GM18861 (cell line): ENCODE data around the gene CDCA5.

Experiments
- ATAC-seq: cut with Tn5 transposase; IDR thresholded peaks from one replicate; pipeline ENCODE4 v1.9.1; 2021; ENCODE audit not compliant: unreplicated experiment

CDCA5 gene

GRCh38 chr11:65107751-65108468, 24.1 kb upstream of the CDCA5 start:
- no peak for ATAC-seq

DNA sequence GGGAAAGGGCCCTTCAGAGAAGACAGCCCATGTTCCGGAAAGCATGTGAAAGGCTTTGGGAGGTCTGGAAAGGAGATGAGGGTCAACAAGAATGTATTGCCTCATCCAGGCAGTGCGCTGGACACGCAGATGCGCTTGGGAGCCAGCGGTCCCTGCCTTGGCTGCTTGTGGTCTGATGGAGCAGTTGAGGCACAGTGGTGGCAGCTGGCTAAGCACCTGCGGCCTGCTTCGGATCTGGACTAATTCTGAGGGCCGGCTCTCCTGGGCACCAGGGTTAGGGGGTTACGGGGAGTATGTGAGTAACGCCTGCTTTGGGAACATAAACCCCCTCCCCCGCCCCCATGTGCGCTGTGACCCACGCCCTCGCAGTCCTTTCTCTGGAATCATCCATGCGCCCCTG, 23.2 kb upstream of the CDCA5 start:
- ATAC-seq = no peak

GRCh38 chr11:65104628-65105027, 20.8 kb upstream of the CDCA5 start:
- ATAC-seq = no peak

DNA sequence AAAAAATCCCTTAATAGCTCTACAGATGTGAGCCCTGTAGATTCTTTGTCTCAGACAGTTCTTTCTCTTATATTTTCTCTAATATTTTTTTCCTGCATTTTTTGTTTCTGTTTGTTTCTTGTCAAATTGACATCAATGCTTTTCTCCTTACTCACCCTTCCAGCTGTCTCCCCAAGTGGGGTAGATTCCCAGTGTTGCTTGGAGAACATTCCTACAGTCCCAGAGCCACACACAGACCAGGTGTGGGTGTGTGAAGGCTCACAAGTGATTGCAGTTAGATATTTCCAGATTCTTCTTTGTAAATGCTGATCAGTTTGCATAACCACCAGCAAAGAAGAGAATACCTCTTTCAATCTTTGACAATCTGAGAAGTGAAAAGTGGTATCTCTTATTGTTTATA, 19.6 kb upstream of the CDCA5 start:
- ATAC-seq = no peak

DNA sequence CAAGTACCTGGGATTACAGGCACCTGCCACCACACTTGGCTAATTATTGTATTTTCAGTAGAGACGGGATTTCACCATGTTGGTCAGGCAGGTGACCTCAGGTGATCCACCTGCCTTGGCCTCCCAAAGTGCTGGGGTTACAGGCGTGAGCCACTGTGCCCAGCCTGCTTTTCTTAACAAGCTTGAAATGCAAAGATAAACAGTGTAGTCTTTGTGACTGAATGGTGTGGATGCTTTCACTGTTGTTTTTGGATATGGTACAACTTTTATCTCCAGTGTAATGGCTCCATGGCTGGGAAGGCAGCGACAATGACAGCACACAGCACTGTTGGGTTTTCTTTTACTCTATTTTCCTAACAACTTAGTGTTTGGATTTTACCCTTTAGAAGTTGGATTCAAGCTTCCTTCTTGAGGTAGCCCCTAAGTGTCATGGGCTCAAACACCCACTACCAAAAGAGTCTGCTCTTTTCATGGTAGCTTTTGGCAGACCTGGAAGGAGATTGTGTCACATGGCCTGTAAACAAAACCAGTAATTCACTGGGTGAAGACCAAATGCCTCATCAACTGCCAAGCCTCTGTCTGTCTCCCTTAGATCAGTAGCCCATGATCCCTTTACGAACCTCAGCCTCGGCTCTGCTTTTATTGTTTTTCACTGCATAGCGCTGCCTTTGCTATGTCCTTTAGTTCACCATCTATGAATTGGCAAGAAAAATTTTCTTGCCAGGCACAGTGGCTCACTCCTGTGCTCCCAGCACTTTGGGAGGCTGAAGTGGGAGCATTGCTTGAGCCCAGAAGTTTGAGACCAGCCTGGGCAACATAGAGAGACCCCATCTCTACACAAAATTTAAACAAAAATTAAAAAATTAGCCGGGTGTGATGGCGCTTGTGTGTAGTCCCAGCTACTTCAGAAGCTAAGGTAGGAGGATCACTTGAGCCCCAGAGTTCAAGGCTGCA, 18.6 kb upstream of the CDCA5 start:
- no peak for ATAC-seq

DNA sequence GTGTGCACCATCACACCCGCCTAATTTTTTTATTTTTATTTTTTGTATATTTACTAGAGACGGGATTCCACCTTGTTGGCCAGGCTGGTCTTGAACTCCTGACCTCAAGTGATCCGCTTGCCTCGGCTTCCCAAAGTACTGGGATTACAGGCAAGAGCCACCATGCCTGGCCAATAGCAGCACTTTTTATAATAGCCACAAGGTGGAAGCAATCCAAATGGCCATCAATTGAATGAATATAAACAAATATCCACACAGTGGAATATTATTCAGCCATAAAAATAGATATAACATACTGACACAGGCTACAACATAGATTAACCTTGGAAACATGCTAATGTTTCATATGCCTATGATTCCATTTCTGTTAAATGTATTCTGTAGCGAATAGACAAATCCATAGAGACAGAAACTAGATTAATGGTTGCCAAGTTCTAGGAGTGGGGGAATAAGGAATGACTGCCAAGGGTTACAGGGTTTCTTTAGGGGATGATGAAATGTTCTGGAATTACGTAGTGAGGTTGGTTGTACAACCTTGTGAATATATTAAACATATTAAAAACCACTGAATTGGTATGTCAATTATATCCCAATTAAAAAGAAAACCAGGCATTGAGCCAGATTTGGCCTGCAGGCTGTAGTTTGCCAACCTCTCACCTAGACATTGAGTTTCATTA, 17.0 kb upstream of the CDCA5 start:
- no peak for ATAC-seq

DNA sequence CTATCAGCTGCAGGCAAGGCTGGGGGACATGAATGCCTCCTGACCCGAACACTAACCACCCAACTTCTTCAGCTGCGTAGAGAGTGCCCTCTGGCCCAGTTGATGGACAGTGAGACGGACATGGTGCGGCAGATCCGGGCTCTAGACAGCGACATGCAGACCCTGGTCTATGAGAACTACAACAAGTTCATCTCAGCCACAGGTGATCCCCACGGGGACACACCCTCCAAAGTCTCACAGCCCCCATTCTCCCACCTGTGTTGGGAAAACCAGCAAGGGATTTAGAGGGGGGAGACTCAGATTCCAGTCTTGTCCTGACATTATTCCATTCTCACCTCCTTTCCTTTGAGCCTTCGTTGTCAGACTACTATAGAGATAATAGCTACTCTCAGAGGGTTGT, 13.1 kb upstream of the CDCA5 start:
- no peak for ATAC-seq

DNA sequence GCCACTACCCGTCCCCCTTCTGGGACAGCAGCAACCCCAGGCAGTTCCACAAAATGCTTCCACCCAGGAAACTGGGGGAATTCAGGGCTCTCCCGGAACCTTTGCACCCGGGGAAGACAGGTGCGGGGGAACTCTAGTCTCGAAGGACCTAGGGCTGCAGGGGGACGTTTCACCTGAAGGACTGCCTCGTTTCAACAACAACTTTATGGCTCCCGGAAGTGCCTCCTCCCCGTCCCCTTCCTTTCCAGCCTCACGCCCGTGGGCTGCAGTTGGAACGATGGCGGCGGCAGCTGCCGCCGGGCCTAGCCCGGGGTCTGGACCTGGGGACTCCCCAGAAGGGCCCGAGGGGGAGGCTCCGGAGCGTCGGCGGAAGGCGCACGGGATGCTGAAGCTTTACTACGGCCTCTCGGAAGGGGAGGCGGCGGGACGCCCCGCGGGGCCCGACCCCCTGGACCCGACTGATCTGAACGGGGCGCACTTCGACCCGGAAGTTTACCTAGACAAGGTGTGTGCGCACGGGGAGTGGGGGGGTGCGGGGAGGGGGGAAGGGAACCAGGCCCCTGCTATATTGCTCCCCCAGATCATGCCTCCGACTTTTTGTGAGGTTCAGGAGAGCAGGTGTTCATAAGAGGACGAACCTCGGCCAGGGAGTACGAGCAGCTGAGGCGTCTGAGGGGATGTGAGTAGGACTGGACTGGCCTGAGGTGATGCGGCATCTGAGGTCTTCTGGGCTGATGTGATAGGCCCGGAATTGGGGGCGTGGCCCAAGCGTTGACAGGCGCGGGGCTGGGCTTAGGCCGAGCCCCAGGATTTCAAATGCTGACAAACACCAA, 12.3 kb upstream of the CDCA5 start, which contains the start of gene VPS51:
VPS51 (plus strand) TSS at position 241 of the 833 bp plus-strand sequence; CDS start at position 278, 37 bp downstream.
- ATAC-seq = peak; percentile 74

DNA sequence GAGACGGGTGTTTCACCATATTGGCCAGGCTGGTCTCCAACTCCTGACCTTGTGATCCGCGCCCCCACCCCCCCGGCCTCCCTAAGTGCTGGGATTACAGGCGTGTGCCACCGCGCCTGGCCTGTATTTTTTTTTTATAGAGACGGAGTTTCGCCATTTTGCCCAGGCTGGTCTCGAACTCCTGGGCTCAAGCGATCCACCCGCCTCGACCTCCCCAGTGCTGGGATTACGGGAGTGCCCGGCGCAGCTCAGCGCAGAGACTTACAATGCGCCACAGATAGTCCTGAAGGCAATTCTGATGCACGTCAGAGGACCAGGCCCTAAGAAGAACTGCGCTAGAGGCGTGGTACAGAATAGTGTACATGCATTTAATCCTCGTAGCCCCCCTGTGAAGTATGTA, 11.6 kb upstream of the CDCA5 start:
- no peak for ATAC-seq

GRCh38 chr11:65090628-65091027, 6.8 kb upstream of the CDCA5 start:
- no peak for ATAC-seq

- ATAC-seq = no peak
Observed at GRCh38 chr11:65089621-65090020, 5.8 kb upstream of the CDCA5 start.

- ATAC-seq = no peak
Observed at GRCh38 chr11:65087827-65088226, 4.0 kb upstream of the CDCA5 start.

DNA sequence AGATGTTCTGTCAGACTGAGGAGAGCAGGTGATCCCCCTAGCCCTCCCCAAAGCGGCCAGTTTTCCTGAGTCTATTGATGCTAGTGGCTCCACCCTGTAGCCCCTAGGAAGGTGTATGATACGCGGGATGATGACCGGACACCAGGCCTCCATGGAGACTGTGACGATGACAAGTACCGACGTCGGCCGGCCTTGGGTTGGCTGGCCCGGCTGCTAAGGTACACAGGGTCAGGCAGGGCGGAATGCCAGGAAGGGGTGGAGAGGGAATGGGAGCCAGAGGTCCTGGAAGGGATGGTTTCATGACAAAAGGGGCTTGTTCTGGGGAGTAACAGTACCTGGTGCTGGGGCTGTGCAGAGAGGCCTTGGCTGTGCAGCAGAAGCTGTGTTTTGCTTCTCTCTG, 3.4 kb upstream of the CDCA5 start:
- no peak for ATAC-seq

DNA sequence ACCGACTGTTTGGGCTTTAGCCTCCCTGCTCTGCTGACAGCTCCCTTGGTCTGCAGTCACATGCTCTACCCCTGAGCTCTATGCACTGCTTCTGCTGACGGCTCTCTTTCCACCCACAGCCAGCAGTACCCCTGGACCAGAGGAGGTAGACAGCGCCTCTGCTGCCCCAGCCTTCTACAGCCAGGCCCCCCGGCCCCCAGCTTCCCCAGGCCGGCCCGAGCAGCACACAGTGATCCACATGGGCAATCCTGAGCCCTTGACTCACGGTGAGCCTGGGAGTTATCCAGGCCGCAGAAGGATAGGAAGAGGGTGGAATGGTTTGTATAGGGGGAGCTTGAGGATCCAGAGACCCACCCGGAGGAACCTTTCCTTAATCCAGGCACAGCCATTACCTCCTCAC, 3.0 kb upstream of the CDCA5 start:
- no peak for ATAC-seq

- ATAC-seq = no peak
Observed at GRCh38 chr11:65085446-65085845, 1.6 kb upstream of the CDCA5 start.

GRCh38 chr11:65084598-65085375, 947 bp upstream of the CDCA5 start:
- no peak for ATAC-seq

- ATAC-seq = peak; percentile 4
Observed at GRCh38 chr11:65083134-65083833, 556 bp downstream of the CDCA5 start.

DNA sequence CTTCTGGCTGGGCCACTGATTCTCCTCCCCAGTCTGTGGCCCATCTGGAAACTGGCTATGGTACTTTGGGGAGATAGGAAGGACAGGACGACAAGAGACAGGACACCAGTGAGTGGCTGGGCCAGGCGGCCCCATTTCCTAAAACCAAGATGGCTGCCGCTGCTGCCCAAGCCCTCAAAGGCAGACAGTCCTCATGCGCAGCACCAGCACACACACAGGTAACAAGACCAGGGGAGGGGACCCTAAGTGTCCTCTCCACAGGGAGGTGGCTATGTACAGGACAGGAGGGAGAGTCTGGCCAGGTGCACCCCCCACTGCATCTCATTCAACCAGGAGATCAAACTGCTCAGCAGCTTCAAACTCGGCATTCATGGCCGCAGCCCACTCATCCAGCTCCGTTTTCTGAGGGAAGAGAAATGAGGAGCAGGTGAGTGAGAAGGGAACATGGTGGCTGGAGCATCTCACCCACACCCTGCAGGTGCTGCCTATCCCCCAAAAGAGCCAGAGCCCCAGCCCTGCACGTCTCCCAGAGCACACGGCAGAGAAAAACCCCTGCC, 5.0 kb downstream of the CDCA5 start:
- no peak for ATAC-seq

GRCh38 chr11:65078151-65078550, 5.7 kb downstream of the CDCA5 start:
- no peak for ATAC-seq
